GM12891 (cell line): ENCODE results near the gene PRLH.

Experiments used
- POLR2A ChIP-seq: IDR thresholded peaks from 2 replicates; pipeline ENCODE4 v1.6.1; 2011; ENCODE audit warnings: low read depth, low read length, control low read depth
- POLR2AphosphoS5 ChIP-seq: IDR thresholded peaks from 2 replicates; pipeline ENCODE4 v1.6.1; 2011; ENCODE audit warnings: low read depth, low read length, control low read depth
- POU2F2 ChIP-seq: IDR thresholded peaks from 2 replicates; pipeline ENCODE4 v1.6.1; 2011; ENCODE audit warnings: low read depth, mild to moderate bottlenecking, control low read depth, low read length, moderate library complexity
- SPI1 ChIP-seq: IDR thresholded peaks from 2 replicates; pipeline ENCODE4 v1.6.1; 2011; ENCODE audit warnings: low read depth, low read length, control low read depth
- TAF1 ChIP-seq: IDR thresholded peaks from 2 replicates; pipeline ENCODE4 v1.6.1; 2011; ENCODE audit warnings: low read depth, low read length, control low read depth

- TF ChIP-seq POLR2A (no peak), POLR2AphosphoS5 (no peak), POU2F2 (no peak), TAF1 (no peak), SPI1 (no peak)
Measured at GRCh38 chr2:237538901-237539300, 27.5 kb upstream of the PRLH start.
